ENCODE data around the gene KNOP1.
"Not testable (repeated sequence)": the region's sequence is repeated elsewhere in the genome, so short reads cannot be mapped to it uniquely, and the experiment has no call there.

Gene KNOP1

DNA sequence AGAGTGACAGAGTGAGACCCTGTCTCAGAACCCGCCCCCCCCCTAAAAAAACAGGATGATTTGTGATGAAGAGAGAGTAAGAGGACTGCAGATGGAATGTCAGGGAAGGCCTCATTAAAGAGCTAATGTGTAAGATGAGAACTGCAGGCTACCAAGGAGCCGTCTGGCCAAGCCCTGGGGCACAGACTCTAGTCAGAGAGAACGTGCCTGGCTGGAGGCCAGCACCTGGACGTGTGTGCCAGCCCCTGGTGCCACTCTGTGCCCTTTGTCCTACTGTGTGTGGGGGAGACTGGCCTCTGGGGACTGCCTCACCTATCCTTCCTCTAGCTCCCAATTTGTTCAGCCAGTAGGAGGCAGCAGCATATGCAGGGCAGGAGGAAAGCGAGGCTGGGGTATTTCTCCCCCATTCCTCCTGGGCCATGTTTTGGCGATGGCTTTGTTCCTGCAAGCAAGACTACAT, 37.1 kb downstream of the KNOP1 start:
- no peak for DNase-seq

GRCh38 chr16:19679281-19679680, 38.7 kb downstream of the KNOP1 start:
- DNase-seq, result not testable (repeated sequence)

DNA sequence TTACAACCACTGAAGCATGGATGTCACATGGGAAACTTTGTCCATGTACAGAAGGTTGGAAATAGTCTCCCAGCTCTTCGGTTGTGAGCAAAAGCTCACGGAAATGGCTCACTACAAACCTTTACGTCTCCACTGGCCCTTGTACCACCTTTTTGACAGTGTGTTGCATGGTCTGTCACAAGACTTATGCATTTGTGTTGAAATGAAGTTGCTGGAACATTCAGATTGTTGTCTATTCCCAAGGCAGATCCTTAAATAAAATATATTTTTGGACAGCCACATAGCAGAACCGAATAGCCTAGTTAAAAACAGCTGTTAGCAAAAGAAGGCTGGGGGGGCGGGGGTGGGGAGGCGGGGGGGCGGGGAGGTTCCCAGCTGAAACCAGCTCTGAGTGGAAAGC, 39.2 kb downstream of the KNOP1 start:
- DNase-seq, result no peak

GRCh38 chr16:19677402-19677801, 40.6 kb downstream of the KNOP1 start:
- no peak for DNase-seq

DNA sequence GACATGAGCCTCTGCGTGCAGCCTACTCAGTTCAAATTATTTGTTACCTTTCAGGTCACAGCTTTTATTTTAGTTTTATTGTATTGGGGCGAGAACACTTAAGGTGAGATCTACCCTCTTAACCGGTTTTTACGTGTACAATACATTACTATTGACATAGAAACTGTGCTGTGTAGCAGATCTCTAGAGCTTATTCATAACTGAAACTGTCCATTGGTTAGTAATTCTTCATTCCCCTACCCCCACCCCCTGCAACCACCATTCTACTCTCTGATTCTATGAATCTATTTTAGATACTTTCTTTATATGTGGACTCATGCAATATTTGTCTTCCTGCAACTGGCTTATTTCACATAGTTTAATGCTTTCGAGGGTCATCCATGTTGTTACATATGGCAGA, 43.5 kb downstream of the KNOP1 start:
- no peak for DNase-seq

DNA sequence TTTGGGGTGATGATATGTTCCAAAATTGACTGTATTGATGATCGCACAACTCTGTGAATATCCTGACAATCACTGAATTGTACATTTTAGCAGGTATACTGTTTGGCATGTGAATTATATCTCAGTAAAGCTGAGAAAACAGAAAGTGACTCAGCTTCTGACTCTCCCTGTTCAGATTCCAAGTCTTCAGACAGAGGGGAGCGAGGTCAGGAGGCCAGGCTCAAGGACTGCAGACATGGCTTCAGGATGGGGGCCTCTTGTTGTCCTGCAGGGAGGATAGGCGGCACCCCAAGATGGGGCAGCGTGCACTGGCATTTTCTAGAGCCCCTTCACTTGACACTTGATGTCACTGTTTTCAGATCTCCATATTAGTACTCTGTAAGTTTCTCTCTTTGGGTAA, 45.6 kb downstream of the KNOP1 start:
- DNase-seq, result no peak

GRCh38 chr16:19666477-19666876, 51.5 kb downstream of the KNOP1 start:
- no peak for DNase-seq

DNA sequence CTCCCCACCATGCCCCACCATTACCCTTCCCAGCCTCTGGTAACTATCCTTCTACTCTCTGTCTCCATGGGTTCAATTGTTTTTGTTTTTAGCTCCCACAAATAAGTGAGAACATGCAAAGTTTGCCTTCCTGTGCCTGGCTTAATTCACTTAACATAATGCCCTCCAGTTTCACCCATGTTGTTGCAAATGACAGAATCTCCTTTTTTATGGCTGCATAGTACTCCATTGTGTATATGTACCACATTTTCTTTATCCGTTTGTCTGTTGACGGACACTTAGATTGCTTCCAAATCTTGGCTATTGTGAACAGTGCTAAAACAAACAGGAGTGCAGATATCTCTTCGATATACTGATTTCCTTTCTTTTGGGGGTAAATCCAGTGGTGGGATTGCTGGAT, 52.7 kb downstream of the KNOP1 start:
- not testable (repeated sequence) for DNase-seq

- DNase-seq, result no peak
Measured at GRCh38 chr16:19664166-19664565, 53.9 kb downstream of the KNOP1 start.

- DNase-seq, result no peak
Measured at GRCh38 chr16:19662351-19662750, 55.7 kb downstream of the KNOP1 start.

DNA sequence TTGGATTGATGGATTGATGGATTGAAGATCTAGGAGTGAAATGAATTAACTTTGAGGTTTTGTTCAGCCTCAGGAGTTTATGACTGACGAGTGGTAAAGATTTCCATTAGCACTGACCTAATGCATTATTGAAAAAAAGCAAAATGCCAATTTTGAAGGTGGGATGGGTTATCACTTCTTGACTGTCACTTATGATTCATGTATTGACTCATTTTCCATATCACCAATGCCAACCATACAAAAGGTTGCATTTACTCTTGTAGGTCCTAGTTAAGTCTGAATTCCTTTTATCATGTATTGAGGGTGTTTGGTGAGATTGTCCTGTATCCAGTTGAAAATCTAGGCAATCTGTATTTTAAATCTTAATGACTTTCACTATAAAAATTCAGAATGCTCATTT, 57.6 kb downstream of the KNOP1 start:
- DNase-seq, result no peak

DNA sequence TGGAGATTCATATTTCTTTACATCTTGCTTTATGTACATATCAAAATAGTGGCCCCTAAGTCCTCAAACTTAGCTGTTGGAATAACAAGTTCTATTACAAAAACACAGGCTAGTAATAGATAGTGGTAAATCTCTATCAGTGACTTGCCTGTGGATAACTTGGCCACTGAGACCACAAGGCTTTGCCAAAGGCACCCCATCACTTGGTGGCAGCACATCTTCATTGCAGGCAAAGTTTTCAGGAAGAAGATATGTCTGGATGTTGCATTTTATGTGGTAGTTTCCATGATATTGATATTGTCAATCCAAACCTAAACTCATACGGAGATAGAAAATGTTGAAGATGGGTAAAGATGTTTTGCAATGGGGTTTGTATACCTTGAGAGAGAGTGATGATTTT, 58.5 kb downstream of the KNOP1 start:
- no peak for DNase-seq

GRCh38 chr16:19657831-19658230, 60.2 kb downstream of the KNOP1 start:
- DNase-seq, result no peak

DNA sequence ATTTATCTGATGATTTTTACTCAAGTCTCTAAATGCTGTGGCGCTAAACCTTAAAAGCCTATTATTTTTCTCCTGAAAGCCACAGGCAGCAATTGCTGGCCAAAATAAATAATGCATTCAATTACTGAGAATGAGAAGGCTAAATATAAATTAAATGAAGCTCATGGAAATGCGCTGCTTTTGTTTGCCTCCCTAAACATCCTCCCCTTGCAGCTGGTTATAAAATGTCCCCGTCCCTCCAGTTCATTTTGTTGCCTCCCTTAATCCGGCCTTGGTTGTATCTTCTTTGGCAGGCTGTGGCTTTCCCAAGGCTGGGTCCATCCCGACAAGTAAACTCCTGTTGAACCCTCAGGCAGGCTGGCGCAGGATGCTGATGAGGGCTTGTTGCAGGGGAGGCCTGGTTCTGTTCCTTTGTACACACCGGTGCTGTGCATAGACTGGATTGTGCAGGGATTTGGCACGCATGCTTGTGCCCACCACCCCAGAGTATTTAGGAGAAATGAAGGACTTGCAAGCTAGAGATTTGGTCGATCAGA, 62.7 kb downstream of the KNOP1 start:
- no peak for DNase-seq

DNA sequence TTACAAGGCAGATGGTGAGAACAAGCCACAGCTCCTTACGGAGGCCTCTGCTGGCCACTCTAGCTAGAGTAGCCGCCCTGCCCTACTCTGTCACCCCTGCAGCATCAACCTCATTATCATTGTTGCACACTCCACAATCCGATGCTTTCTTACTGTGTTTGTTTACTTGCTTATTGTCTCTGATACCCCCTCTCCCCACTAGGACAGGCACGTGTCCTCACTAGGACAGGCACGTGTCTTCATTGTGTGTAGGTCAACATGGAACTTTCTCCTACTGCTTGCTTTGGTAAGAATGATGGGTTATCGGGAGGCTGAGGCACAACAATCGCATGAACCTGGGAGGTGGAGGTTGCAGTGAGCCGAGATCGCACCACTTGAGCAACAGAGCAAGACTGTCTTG, 63.9 kb downstream of the KNOP1 start:
- DNase-seq, result no peak
